ENCODE results near the gene MESD.

The MESD gene

GRCh38 chr15:80957556-80957955 lies 32.1 kb downstream of the MESD start:
- no peak for DNase-seq

DNA sequence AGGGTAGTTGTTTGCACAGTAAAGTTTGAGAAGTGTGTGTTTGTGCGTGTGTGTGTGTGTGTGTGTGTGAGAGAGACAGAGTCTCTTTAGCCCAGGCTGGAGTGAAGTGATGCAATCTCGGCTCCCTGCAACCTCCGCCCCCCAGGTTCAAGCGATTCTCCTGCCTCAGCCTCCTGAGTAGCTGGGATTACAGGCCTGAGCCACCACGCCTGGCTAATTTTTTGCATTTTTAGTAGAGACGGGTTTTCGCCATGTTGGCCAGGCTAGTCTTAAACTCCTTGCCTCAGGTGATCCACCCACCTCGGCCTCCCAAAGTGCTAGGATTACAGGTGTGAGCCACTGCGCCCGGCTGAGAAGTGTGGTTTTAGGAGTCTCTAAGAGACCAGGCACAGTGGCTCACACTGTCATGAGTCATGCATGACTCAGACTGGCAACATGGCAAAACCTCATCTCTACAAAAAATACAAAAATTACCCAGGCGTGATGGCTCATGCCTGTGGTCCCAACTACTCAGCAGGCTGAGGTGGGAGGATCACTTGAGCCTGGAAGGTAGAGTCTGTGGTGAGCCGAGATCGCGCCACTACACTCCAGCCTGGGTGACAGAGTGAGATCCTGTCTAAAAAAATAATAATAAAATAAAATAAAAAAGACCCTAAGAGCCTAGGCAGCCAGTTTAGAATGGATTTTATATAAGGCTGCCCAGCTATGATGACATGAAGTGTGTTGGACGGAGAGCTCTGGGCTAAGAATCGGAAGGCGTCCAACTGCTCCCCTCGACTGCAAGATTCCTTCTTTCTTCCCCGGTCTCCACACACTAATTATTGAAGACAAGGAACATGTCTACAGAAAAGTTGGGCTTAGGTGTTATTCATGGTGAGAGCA lies 33.8 kb downstream of the MESD start:
- peak; percentile 80 for DNase-seq

DNA sequence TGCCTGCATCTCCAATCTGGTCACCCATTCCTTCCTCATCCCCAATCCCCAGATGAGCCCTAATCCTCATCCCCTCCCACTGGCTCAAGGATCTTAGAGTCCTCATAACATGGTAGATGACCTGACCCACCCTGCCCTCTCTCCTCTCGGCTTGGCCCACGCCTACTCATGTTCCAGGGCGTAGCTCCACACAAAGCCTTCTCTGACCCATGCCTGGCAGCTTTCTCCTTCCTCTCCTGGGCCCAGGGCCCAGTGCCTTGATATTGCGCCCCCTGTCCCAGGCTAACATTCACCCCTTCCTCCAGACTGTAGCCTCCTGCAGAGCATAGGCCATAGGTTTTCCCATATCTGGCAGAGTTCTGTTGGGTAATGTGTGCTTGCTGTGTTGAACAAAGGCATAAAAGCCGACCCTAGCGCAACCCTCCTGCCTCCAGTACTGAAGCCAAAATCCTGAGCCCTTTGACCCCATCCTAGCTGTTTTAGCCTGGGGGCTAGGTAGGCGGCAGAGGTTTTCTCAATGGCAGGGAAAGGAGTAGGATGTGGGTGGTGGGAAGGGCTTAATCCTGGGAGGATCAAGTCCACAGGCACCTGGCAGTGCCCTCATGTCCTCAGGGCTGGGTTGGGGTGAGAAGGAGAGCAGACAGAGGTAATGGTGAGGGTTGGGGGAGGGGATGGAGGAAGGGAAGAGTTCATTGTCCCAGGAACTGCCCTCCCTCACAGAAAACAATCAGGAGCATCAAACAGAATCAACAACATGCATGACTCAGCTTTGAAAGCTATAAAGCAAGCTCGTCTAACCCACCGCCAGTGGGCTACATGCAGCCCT lies 35.5 kb downstream of the MESD start:
- DNase-seq = no peak

DNA sequence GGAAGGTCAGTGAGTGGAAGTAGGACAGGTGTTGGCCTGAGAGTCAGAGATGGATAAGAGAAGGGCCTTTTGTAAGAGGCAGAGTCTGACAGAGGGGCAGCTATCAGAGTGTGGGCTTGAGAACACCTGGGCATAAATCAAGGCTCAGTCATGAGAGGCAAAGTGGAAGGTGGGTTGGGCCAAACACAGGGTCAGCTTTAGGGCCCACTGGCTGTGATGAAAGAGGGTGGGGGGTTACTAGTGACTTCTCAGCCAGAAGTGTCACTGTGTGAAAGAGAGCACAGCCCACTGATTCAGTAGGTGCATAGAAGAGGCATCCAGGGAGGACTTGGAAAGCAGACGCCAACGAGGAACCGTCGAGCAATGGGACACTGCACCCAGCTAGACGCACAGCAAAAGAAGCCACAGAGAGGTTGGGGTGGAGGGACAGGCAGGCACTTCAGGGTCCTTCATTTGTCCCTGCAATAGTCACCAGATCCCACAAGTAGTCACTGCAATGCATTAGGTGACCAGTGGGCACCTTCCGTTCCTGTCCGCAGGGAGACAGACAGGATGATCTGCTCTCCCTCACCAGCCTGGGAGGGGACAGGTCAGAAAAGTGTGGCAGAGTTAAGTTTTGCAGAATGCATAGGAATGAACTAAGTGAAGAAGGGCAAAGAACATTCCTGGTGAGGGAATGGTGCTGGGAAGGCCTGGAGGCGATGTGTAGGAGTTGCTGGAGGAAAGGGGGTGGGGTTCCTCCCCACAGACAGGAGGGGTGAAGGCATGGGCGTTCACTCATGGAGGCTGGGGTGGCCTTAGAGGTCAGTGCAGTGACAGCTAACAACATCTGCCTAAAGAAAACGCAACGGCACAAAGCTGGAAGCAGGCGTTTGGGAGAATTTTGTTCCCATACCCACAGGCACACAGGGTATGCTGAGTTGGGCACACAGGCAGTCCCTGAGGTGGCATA lies 36.3 kb downstream of the MESD start:
- DNase-seq = no peak

- no peak for DNase-seq
These were observed 37.7 kb downstream of the MESD start for GRCh38 chr15:80951941-80952340.

GRCh38 chr15:80950291-80951078 lies 39.1 kb downstream of the MESD start:
- no peak for DNase-seq

DNA sequence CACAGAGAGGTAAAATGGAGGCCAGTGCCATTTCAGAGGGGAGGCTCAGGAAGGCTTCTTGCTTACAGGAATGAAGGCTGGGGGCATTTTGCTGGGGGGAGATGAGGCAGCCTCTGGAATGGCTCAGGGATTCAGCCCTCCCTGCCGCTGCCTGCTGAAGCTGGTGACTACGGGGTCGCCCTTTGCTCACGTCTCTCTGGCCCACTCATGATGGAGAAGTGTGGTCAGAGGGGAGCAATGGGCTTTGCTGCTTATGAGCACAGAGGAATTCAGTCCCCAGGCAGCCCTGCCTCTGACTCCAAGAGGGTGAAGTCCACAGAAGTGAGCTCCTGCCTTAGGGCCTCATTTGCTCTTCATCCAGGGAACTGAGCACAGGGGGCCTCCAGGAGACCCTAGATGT lies 39.9 kb downstream of the MESD start:
- no peak for DNase-seq

GRCh38 chr15:80948651-80949292 lies 40.8 kb downstream of the MESD start:
- no peak for DNase-seq

DNA sequence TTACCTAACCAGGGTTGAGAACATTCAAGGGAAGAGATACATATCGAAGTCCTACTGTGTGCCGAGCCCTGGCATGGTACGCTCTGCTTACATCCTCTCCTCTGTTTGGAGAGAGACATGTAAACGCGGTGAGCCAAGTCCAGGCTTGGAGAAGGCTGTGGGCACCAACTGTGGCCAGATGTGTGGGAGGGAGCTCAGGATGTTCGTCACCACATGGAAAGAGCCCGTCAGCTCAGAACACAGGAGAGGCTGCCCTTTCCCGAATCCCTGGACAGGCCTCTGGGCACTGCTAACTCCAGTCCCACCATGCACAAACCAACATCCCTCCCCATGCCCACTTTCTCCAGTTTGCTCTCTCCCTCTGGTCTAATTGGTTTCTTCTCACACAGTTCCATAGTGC lies 43.0 kb downstream of the MESD start:
- DNase-seq = no peak

- DNase-seq = no peak
These were observed 44.0 kb downstream of the MESD start for GRCh38 chr15:80945605-80946004.

DNA sequence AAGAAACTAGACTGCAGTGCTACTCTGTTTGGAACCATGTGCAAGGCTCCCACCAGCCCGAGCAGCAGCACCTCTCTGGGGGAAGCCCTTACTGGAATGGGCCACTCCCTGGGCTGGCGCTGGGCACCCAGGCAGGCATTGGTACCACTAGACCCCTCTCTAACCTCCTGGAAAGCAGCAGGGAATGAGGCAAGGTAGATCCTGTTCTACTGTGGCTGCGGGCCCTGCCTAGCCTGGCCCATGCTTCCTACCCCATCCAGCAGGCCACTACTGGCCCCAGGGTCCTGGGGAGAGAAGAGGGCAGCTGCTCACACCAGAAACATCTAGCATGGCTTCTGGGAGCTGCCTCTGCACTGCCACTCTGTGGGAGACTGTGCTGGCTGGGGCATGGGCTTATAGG lies 44.8 kb downstream of the MESD start:
- no peak for DNase-seq

- DNase-seq = no peak
These were observed 46.7 kb downstream of the MESD start for GRCh38 chr15:80942746-80943565.

GRCh38 chr15:80942266-80942665 lies 47.4 kb downstream of the MESD start:
- no peak for DNase-seq

DNA sequence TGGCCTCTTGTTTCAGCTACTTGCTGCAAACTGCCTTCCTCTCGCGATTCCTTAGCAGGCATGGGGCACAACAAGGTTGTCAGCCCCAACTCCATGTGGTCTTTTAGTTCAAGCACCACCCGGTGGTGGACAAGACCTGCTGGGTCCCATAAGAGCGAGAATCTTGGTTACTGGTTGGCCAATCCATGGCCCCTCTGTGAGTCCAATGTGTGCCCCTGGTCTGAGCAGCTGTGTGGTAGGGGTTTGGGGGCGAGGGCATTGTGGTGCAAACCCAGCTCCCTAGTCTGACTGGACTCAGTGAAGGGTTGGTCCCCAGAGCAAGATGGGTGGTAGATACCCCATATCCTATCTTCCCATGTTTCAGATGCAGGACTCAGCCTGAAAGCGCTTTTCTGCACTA lies 48.8 kb downstream of the MESD start:
- DNase-seq = no peak

DNA sequence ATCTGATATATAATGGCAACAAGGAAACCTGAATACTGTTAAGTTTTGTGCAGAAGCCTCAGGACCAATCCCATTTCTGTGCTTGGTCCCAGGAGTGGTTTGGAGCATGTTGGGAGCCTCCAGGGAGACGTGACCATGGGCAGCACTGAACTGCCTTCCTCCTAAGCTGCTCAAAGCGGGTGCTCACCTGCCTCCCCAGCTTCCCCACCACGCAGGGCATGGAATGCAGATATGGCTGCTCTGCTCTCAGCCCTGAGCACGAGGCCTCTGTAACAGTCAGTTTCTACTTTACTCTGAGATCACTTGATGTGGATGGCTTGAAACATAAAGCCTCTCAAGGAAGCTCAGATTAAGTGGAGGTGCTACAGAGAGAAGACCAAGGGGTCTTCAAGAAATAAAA lies 49.3 kb downstream of the MESD start:
- DNase-seq = no peak

DNA sequence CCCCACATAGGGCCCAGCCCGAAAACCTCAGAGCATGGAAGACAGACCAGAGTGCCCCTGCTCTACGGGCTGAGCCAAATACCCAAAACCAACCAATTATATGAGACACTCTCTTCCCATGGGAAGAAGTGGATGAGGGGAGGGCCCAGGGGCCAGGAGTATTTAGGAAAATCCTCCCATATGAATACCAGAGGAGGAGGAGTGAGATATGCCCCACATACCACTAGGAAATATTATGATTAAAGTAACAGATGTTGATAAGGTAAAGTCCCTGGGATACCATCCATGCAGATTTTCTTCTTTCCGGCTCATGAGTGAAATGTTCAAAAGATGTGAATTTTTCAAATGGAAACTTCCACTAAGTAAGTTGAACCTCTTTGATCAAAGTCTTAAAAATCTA lies 50.4 kb downstream of the MESD start:
- no peak for DNase-seq

DNA sequence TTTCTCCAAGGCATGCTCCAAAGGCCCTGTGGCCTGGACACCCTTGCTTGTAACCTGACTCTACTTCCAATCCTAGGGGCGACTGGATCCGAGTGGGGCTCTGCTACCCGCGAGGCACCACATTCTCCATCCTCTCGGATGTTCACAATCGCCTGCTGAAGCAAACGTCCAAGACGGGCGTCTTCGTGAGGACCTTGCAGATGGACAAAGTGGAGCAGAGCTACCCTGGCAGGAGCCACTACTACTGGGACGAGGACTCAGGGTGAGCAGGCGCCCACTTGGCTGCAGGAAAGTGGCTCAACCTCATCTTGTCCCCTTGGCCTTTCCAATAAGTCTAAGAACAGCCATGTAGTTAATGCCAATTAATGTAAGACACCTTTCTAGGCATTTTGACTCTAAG lies 51.9 kb downstream of the MESD start:
- no peak for DNase-seq

- no peak for DNase-seq
These were observed 53.1 kb downstream of the MESD start for GRCh38 chr15:80936288-80937078.

GRCh38 chr15:80934761-80935221 lies 54.8 kb downstream of the MESD start:
- no peak for DNase-seq

- DNase-seq = no peak
These were observed 56.6 kb downstream of the MESD start for GRCh38 chr15:80932989-80933388.
